PFSK-1 (cell line): ENCODE measurements around the gene GOLPH3.

Experiments used
- FOXP2 ChIP-seq: optimal IDR thresholded peaks from 2 replicates; pipeline ENCODE3; 2011; ENCODE audit warnings: borderline replicate concordance, control low read depth, inconsistent platforms; ENCODE audit not compliant: insufficient read depth; ENCODE audit errors: extremely low read length, extremely low read depth
- POLR2AphosphoS5 ChIP-seq: IDR thresholded peaks from 2 replicates; pipeline ENCODE4 v1.6.1; 2012; ENCODE audit warnings: low read depth, mild to moderate bottlenecking, control low read depth, low read length, moderate library complexity
- TAF1 ChIP-seq: IDR thresholded peaks from 2 replicates; pipeline ENCODE4 v1.6.1; 2012; ENCODE audit warnings: low read length, control low read depth, borderline replicate concordance; ENCODE audit not compliant: insufficient read depth

GRCh38 chr5:32131604-32132003, 42.5 kb downstream of the GOLPH3 start:
- TF ChIP-seq POLR2AphosphoS5 = no peak
- TF ChIP-seq TAF1 = no peak
- no peak for TF ChIP-seq FOXP2
